Endothelial cell of umbilical vein (primary cell): ENCODE measurements around the gene DUSP6. TPM values are rescaled to one million over a fixed set of nuclear protein-coding genes. Genes with fewer than 3 reads are reported as not detected.

Experiments
- BruUV-seq: library from RNA; stranded (reverse); fragments of 400-500 nt; replicated peaks from 2 replicates; lab custom pipeline; 2021; lab: Mats Ljungman, UMichigan
- CTCF ChIA-PET: fragments of 300-600, 350-600 bp; sonication (Branson Sonifier 250); formaldehyde crosslinking; loops from one replicate; lab custom pipeline; 2021; ENCODE audit warnings: antibody characterized with exemption, inconsistent platforms; lab: Charles Lee
- POLR2A ChIA-PET: fragments of 300-600, 350-600 bp; sonication (Branson Sonifier 250); formaldehyde crosslinking; loops from one replicate; lab custom pipeline; 2021; ENCODE audit warnings: antibody characterized with exemption, inconsistent platforms; lab: Charles Lee
- DNase-seq: peaks from one replicate; pipeline ENCODE4 v3.0.0-alpha.2; 2011; ENCODE audit warnings: low read depth, low spot score
- FAIRE-seq: peaks from 2 replicates; lab custom pipeline; 2011; peaks lifted over from hg19 to GRCh38; lab: Jason Lieb, UNC
- H2AFZ ChIP-seq: 2 replicates; pipeline ENCODE4 v1.6.0; 2012; ENCODE audit warnings: low read depth, low read length, control low read depth, inconsistent platforms
- H3K27ac ChIP-seq: 2 replicates; pipeline ENCODE4 v1.5.1; 2011; ENCODE audit warnings: low read depth, mild to moderate bottlenecking, control low read depth, low read length, moderate library complexity; ENCODE audit not compliant: insufficient read depth
- H3K27me3 ChIP-seq, 2 experiments: 2 replicates each; pipeline versions ENCODE4 v1.6.0 to v1.6.1; 2011; ENCODE audit warnings: low read length in 2 of 2, mixed read lengths in 1 of 2; ENCODE audit not compliant: control insufficient read depth in 2 of 2, insufficient read depth in 2 of 2
- H3K36me3 ChIP-seq, 2 experiments: 2 replicates in 1 of 2; 3 replicates in 1 of 2; pipeline ENCODE4 v1.5.1; 2011; ENCODE audit warnings: low read length in 2 of 2, mild to moderate bottlenecking in 1 of 2, moderate library complexity in 1 of 2; ENCODE audit not compliant: control insufficient read depth in 2 of 2, insufficient read depth in 2 of 2; ENCODE audit errors: extremely low read depth in 1 of 2
- H3K4me1 ChIP-seq: 3 replicates; pipeline ENCODE4 v1.5.1; 2011; ENCODE audit warnings: mild to moderate bottlenecking, low read length; ENCODE audit not compliant: control insufficient read depth, insufficient read depth; ENCODE audit errors: extremely low read depth
- H3K4me2 ChIP-seq: 2 replicates; pipeline ENCODE4 v1.6.1; 2011; ENCODE audit warnings: low read length, control low read depth, mixed read lengths; ENCODE audit not compliant: insufficient read depth
- H3K4me3 ChIP-seq, 3 experiments: fragments of 200-600 bp in 1 of 3; sonication (generic), shearing (Covaris generic) in 1 of 3; replicated peaks in 1 of 3; 2 replicates each; pipeline ENCODE4 v1.5.1; 2011 to 2016; ENCODE audit warnings: control low read depth in 3 of 3, low read length in 3 of 3, mild to moderate bottlenecking in 2 of 3, inconsistent platforms in 1 of 3, low read depth in 1 of 3, moderate library complexity in 1 of 3; ENCODE audit not compliant: insufficient read depth in 1 of 3
- H3K79me2 ChIP-seq: 2 replicates; pipeline ENCODE4 v1.6.0; 2012; ENCODE audit warnings: low read length, inconsistent platforms; ENCODE audit not compliant: control insufficient read depth, insufficient read depth
- H3K9ac ChIP-seq: replicated peaks from 2 replicates; pipeline ENCODE3; 2011; ENCODE audit warnings: low read length, control low read depth; ENCODE audit not compliant: insufficient read depth; ENCODE audit errors: extremely low read depth
- H3K9me1 ChIP-seq: replicated peaks from 3 replicates; pipeline ENCODE4 v1.6.0; 2011; ENCODE audit warnings: mild to moderate bottlenecking, low read length; ENCODE audit not compliant: control insufficient read depth, insufficient read depth; ENCODE audit errors: extremely low read depth
- H3K9me3 ChIP-seq: replicated peaks from 2 replicates; pipeline ENCODE4 v1.5.1; 2012; ENCODE audit warnings: low read length, inconsistent platforms; ENCODE audit not compliant: control insufficient read depth, insufficient read depth
- H4K20me1 ChIP-seq: replicated peaks from 2 replicates; pipeline ENCODE3; 2011; ENCODE audit warnings: mild to moderate bottlenecking, low read length; ENCODE audit not compliant: control insufficient read depth, insufficient read depth; ENCODE audit errors: extremely low read depth
- EZH2 ChIP-seq: IDR thresholded peaks from 2 replicates; pipeline ENCODE4 v1.6.1; 2012; ENCODE audit warnings: borderline replicate concordance, low read depth, mild to moderate bottlenecking, moderate library complexity, low read length, inconsistent platforms; ENCODE audit not compliant: severe bottlenecking
- FOS ChIP-seq: IDR thresholded peaks from 2 replicates; pipeline ENCODE4 v1.6.1; 2011; ENCODE audit warnings: mild to moderate bottlenecking, low read length, moderate library complexity, borderline replicate concordance; ENCODE audit not compliant: insufficient read depth
- GATA2 ChIP-seq: IDR thresholded peaks from 2 replicates; pipeline ENCODE4 v1.7.0; 2011; ENCODE audit warnings: low read depth, mild to moderate bottlenecking, moderate library complexity, mixed read lengths, low read length; ENCODE audit not compliant: insufficient read length, insufficient read depth
- JUN ChIP-seq: IDR thresholded peaks from 2 replicates; pipeline ENCODE4 v1.6.1; 2011; ENCODE audit warnings: borderline replicate concordance, low read depth; ENCODE audit not compliant: insufficient read length, insufficient read depth
- MAX ChIP-seq: IDR thresholded peaks from 2 replicates; pipeline ENCODE4 v1.6.1; 2011; ENCODE audit not compliant: insufficient read depth, insufficient read length
- MYC ChIP-seq: IDR thresholded peaks from one replicate; pipeline ENCODE4 v1.6.1; 2011; ENCODE audit warnings: mild to moderate bottlenecking, low read depth, low read length
- POLR2A ChIP-seq: IDR thresholded peaks from 2 replicates; pipeline ENCODE4 v1.6.1; 2012; ENCODE audit warnings: low read depth, mild to moderate bottlenecking, control low read depth, low read length
- POLR2AphosphoS5 ChIP-seq: IDR thresholded peaks from 2 replicates; pipeline ENCODE4 v1.6.1; 2012; ENCODE audit warnings: low read depth, mild to moderate bottlenecking, control low read depth, low read length, moderate library complexity; ENCODE audit not compliant: insufficient read depth
- dilution Hi-C: fragments of 300-500 bp; cut with MboI; formaldehyde crosslinking; loops from one replicate; pipeline ENCODE4 v1.15.0; 2019; ENCODE audit warnings: low sequenced_read_pairs; ENCODE audit not compliant: extremely low pct_ligation_motif_present
- intact Hi-C: fragments of 100-400 bp; cut with micrococcal nuclease; formaldehyde crosslinking; loops from one replicate; pipeline ENCODE4 v1.10.0; 2022
- polyA plus RNA-seq, 4 experiments: library from polyadenylated mRNA; depleted of rRNA in 3 of 4; stranded (reverse) in 3 of 4; unstranded in 1 of 4; fragments of >200 nt; gene quantifications; 2 replicates each; pipeline versions ENCODE4 v1.2.1 to v1.2.3, GENCODE V29; 2011 to 2012; ENCODE audit warnings: missing spikeins in 1 of 4
- total RNA-seq: library from RNA; stranded (reverse); gene quantifications from 2 replicates; pipeline ENCODE4 v1.2.3, GENCODE V29; 2021
- TF ChIP-seq, protein P1 (sequence below), 2 donors: IDR thresholded peaks; 1 replicate in 1 of 2; 2 replicates in 1 of 2; pipeline ENCODE4 v1.5.1; 2011; ENCODE audit warnings: low read length in 2 of 2, mild to moderate bottlenecking in 2 of 2, moderate library complexity in 2 of 2, control low read depth in 1 of 2, inconsistent platforms in 1 of 2, low read depth in 1 of 2; ENCODE audit not compliant: insufficient read depth in 1 of 2; ENCODE audit errors: extremely low read depth in 1 of 2

The DUSP6 gene
- total and polyA plus RNA-seq, 2 donors (not counting 3 experiments of a cell fraction or from before 2014, with no cell fraction given), result 148 to 149 TPM

- TF ChIP-seq POLR2A (no peak), FOS (no peak), JUN (no peak), EZH2 (no peak), GATA2 (no peak), POLR2AphosphoS5 (no peak), MAX (no peak), MYC (no peak)
- TF ChIP-seq, protein P1, sequence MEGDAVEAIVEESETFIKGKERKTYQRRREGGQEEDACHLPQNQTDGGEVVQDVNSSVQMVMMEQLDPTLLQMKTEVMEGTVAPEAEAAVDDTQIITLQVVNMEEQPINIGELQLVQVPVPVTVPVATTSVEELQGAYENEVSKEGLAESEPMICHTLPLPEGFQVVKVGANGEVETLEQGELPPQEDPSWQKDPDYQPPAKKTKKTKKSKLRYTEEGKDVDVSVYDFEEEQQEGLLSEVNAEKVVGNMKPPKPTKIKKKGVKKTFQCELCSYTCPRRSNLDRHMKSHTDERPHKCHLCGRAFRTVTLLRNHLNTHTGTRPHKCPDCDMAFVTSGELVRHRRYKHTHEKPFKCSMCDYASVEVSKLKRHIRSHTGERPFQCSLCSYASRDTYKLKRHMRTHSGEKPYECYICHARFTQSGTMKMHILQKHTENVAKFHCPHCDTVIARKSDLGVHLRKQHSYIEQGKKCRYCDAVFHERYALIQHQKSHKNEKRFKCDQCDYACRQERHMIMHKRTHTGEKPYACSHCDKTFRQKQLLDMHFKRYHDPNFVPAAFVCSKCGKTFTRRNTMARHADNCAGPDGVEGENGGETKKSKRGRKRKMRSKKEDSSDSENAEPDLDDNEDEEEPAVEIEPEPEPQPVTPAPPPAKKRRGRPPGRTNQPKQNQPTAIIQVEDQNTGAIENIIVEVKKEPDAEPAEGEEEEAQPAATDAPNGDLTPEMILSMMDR (IDR thresholded peaks at IDR 0.05; ENCODE audit: extremely low read depth in 1 of 2, insufficient read depth in 1 of 2, low read depth in 1 of 2, low read length in 2 of 2), result no peak
- dilution Hi-C loops, result no loop called here
- Histone ChIP-seq H4K20me1 (no peaks in the 10 kb centered on the region), H3K9me3 (no peaks in the 10 kb centered on the region), H3K4me1 (no peaks in the 10 kb centered on the region), H3K4me3 (no peak overlapping the region), H3K27me3 (no peaks in the 10 kb centered on the region), H2AFZ (no peak overlapping the region), H3K27ac (no peak overlapping the region), H3K36me3 (no peaks in the 10 kb centered on the region), H3K79me2 (no peaks in the 10 kb centered on the region), H3K4me2 (no peak overlapping the region), H3K9me1 (no peaks in the 10 kb centered on the region), H3K9ac (no peak overlapping the region)
- no TSS peak for BruUV-seq
- POLR2A ChIA-PET, result no interaction called here
- CTCF ChIA-PET, result interaction anchor here (1.3 kb wide), 1 partner anchor 17 kb away, joined by 3 read pairs; no protein-coding TSS in a partner anchor
- intact Hi-C loops, result loop anchor here (5.0 kb wide), 1 partner anchor 38 kb away; no protein-coding TSS in a partner anchor
- no peak for DNase-seq
- FAIRE-seq, result no peak
These were observed 52.4 kb downstream of the DUSP6 start for GRCh38 chr12:89299931-89300330.
